ENCODE data around the gene CYP2A7.
"Not testable (repeated sequence)": the region's sequence is repeated elsewhere in the genome, so short reads cannot be mapped to it uniquely, and the experiment has no call there.

CYP2A7 gene, protein sequence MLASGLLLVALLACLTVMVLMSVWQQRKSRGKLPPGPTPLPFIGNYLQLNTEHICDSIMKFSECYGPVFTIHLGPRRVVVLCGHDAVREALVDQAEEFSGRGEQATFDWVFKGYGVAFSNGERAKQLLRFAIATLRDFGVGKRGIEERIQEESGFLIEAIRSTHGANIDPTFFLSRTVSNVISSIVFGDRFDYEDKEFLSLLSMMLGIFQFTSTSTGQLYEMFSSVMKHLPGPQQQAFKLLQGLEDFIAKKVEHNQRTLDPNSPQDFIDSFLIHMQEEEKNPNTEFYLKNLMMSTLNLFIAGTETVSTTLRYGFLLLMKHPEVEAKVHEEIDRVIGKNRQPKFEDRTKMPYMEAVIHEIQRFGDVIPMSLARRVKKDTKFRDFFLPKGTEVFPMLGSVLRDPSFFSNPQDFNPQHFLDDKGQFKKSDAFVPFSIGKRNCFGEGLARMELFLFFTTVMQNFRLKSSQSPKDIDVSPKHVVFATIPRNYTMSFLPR

DNA sequence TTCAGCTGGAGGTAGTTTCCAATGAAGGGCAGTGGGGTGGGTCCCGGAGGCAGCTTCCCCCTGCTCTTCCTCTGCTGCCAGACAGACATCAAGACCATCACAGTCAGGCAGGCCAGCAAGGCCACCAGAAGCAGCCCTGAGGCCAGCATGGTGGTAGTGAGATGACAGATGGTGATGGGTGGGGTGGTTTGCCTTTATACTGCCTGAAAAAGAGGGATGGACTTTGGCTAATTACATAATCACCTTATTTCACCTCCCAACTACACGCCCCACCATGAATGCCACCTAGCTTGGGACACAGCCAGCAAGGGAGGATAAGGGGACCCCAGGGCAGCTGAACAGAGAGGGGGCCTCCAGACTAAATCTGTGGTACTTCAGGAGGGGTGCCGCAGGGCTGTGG lies at the start of gene CYP2A7:
Gene CYP2A7 (minus strand): TSS at position 170 of the 400 bp plus-strand sequence. CDS start 21 bp downstream, at position 149.
- H3K27me3 Mint-ChIP-seq, result peaks cover 20% of the 10 kb centered on the region
- H3K4me1 Mint-ChIP-seq (ENCODE audit: low read depth); H3K9me3 Mint-ChIP-seq (ENCODE audit: low read depth); H3K36me3 Mint-ChIP-seq; H3K27ac Mint-ChIP-seq; H3K4me3 Mint-ChIP-seq: not testable (repeated sequence)

DNA sequence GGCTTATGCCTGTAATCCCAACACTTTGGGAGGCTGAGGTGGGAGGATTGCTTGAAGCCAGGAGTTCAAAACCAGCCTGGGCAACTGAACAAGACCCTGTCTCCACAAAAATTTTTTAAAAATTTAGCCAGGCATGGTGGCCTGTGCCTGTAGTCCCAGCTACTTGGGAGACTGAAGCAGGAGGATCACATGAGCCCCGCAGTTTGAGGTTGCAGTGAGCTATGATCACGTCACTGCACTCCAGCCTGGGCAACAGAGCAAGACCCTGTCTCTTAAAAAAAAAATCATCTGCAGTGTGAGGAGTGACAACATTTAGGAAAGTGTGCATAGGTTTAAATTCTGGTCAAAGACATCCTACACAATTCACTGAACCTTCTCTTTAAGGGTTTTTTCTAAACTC lies 48.8 kb upstream of the CYP2A7 start:
- not testable (repeated sequence) for H3K27me3 Mint-ChIP-seq; H3K36me3 Mint-ChIP-seq; H3K4me3 Mint-ChIP-seq; H3K4me1 Mint-ChIP-seq (ENCODE audit: low read depth); H3K27ac Mint-ChIP-seq; H3K9me3 Mint-ChIP-seq (ENCODE audit: low read depth)

DNA sequence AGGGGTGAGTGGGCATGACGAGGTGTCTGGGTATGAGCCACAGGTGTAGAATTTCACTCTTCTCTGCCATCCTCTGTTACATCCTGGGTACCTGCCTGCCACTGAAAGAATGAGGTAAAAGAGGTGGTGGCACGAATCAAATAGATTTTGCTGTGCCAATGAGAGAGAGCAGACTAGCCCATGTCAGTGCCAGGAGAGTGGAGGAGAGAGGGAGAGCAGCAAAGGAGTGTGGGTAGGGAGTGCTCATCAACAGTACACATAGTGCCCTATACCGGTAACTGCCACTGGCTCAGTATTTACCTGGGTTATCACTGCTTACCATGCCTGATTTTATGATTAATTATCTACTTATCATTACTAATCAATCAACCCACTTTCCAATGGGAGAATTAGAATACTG lies 47.9 kb upstream of the CYP2A7 start:
- H3K27me3 Mint-ChIP-seq; H3K36me3 Mint-ChIP-seq; H3K4me1 Mint-ChIP-seq (ENCODE audit: low read depth); H3K27ac Mint-ChIP-seq; H3K9me3 Mint-ChIP-seq (ENCODE audit: low read depth); H3K4me3 Mint-ChIP-seq: not testable (repeated sequence)

DNA sequence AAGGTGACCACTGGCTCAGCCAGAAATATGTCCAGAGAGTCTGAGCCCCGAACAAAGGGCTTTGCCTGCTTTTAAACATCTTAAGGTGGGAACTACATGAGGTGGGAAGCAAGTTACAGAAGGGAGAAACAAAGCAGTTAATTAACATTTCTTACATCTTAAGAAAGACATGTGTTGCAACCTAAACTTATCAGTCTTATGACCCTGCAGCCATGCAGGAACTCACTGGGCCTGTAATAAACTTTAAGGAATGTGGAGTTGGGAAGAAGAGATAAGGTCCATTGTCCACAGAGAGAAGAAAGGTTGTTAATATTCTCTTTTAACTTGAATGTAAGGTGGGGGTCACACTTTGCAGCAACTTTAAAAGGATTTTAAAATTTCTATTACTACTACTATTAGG lies 46.8 kb upstream of the CYP2A7 start:
- Mint-ChIP-seq H3K9me3 (ENCODE audit: low read depth) (no peaks in the 10 kb centered on the region), H3K36me3 (peaks cover 3% of the 10 kb centered on the region), H3K27ac (no peak overlapping the region), H3K27me3 (peaks cover 1% of the 10 kb centered on the region), H3K4me1 (ENCODE audit: low read depth) (no peaks in the 10 kb centered on the region), H3K4me3 (no peak overlapping the region)

DNA sequence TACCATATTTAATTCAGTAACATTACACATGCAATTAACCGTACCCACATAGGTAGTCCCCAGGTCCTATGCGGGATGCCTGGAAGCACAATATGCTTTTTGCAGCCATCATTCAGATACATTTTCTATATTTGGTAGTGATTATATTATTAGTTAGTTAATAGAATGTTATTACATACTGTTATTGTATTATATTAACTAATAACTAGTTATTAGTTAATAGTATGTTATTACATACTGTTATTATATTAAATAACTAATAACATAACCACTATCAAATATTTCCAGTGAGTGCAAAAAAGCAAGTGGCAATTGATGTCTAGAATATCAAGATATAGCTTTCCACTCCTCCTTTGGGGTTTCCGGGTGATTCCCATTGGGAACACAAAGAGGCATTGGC lies 45.5 kb upstream of the CYP2A7 start:
- H3K9me3 Mint-ChIP-seq (ENCODE audit: low read depth), result no peaks in the 10 kb centered on the region
- no peaks in the 10 kb centered on the region for H3K36me3 Mint-ChIP-seq
- no peaks in the 10 kb centered on the region for H3K4me1 Mint-ChIP-seq (ENCODE audit: low read depth)
- H3K27ac Mint-ChIP-seq, result no peak overlapping the region
- H3K27me3 Mint-ChIP-seq, result peaks cover 1% of the 10 kb centered on the region
- H3K4me3 Mint-ChIP-seq, result no peak overlapping the region

DNA sequence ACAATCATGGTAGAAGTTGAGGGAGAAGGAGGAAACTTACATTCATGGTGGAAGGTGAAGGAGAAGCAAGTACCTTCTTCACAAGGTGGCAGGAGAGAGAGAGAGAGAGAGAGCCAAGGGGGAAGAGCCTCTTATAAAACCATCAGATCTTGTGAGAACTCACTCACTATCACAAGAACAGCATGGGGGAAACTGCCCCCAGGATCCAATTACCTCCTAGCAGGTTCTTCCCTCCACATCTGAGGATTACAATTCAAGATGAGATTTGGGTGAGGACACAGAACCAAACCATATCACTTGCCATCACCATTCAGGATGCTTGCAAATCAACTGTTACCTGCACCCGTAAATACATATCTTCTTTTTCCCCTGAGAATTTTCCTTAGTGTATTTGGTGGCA lies 44.2 kb upstream of the CYP2A7 start:
- not testable (repeated sequence) for H3K27ac Mint-ChIP-seq; H3K9me3 Mint-ChIP-seq (ENCODE audit: low read depth); H3K27me3 Mint-ChIP-seq; H3K36me3 Mint-ChIP-seq; H3K4me1 Mint-ChIP-seq (ENCODE audit: low read depth); H3K4me3 Mint-ChIP-seq

DNA sequence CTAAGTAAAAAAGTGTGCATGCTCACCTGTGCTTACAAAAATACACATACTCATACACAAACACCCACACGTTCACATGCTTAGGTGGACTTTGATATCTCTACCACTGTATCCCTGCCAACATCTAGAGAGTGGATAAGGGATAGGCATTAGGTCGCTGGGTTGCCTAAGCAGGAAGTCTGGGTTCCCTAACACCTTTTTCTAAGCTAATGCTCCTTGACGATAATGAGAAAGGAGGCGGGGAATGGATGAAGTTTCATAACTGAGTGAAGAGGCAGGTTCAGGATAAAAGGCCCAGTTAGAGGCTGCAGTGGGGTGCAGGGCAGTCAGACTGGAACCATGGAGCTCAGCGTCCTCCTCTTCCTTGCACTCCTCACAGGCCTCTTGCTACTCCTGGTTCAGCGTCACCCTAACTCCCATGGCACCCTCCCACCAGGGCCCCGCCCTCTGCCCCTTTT lies 41.9 kb upstream of the CYP2A7 start:
- H3K9me3 Mint-ChIP-seq (ENCODE audit: low read depth), result peaks cover 4% of the 10 kb centered on the region
- H3K4me3 Mint-ChIP-seq, result no peak overlapping the region
- no peak overlapping the region for H3K27ac Mint-ChIP-seq
- no peaks in the 10 kb centered on the region for H3K27me3 Mint-ChIP-seq
- peaks cover 8% of the 10 kb centered on the region for H3K36me3 Mint-ChIP-seq
- H3K4me1 Mint-ChIP-seq (ENCODE audit: low read depth), result no peaks in the 10 kb centered on the region

DNA sequence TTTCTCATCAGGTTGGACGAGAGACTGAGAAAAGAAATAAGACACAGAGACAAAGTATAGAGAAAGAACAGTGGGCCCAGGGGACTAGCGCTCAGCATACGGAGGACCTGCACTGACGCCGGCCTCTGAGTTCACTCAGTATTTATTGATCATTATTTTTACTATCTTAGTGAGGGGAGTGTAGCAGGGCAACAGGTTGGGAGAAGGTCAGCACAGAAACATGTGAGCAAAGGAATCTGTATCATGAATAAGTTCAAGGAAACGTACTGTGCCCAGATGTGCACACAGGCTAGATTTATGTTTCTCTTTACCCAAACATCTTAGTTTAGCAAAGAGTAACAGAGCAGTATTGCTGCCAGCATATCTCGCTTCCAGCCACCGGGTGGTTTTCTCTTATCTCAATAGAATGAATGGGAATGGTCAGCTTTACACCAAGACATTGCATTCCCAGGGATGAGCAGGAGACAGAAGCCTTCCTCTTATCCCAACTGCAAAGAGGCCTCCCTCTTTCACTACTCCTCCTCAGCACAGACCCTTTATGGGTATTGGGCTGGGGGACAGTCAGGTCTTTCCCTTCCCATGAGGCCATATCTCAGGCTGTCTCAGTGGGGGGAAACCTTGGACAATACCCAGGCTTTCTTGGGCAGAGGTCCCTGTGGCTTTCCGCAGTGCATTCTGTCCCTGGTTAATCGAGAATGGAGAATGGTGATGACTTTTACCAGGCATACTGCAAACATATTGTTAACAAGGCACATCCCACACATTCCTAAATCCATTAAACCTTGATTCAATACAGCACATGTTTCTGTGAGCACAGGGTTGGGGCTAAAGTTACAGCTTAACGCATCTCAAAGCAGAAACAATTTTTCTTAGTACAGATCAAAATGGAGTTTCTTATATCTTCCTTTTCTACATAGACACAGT lies 40.5 kb upstream of the CYP2A7 start:
- H3K4me1 Mint-ChIP-seq (ENCODE audit: low read depth); H3K4me3 Mint-ChIP-seq; H3K9me3 Mint-ChIP-seq (ENCODE audit: low read depth); H3K36me3 Mint-ChIP-seq; H3K27ac Mint-ChIP-seq; H3K27me3 Mint-ChIP-seq: not testable (repeated sequence)

DNA sequence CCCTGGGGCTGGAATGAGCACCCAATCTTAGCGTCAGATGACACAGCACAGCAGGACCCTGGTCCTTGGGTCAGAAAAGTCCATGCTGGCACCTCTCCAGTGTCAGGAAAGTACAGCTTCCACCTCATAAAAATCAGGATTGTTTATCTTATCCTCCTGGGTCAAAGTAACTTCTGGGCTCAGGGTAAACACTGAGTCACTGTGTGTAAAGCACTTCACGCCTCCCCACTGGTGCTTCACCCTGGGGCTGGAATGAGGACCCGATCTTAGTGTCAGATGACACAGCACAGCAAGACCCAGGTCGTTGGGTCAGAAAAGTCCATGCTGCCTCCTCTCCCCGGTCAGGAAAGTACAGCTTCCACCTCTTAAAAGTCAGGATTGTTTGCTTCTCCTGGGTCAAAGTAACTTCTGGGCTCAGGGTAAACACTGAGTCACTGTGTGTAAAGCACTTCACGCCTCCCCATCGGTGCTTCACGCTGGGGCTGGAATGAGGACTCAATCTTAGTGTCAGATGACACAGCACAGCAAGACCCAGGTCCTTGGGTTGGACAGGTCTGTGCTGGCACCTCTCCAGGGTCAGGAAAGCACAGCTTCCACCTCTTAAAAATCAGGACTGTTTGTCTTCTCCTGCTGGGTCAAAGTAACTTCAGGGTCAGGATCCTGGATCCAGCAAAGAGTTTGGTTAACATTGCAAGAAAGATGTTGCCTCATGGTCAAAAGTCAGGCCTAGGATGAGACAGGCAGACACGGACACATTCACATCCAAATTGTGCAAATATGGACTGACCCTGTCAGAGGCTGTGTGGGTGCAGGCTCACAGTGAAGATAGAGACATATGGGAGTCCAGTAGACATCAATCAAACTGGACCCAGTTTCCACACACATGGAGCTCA lies 39.2 kb upstream of the CYP2A7 start:
- Mint-ChIP-seq H3K4me3 (no peak overlapping the region), H3K9me3 (ENCODE audit: low read depth) (peaks cover 4% of the 10 kb centered on the region), H3K27me3 (no peaks in the 10 kb centered on the region), H3K36me3 (peaks cover 10% of the 10 kb centered on the region), H3K27ac (no peak overlapping the region), H3K4me1 (ENCODE audit: low read depth) (no peaks in the 10 kb centered on the region)

DNA sequence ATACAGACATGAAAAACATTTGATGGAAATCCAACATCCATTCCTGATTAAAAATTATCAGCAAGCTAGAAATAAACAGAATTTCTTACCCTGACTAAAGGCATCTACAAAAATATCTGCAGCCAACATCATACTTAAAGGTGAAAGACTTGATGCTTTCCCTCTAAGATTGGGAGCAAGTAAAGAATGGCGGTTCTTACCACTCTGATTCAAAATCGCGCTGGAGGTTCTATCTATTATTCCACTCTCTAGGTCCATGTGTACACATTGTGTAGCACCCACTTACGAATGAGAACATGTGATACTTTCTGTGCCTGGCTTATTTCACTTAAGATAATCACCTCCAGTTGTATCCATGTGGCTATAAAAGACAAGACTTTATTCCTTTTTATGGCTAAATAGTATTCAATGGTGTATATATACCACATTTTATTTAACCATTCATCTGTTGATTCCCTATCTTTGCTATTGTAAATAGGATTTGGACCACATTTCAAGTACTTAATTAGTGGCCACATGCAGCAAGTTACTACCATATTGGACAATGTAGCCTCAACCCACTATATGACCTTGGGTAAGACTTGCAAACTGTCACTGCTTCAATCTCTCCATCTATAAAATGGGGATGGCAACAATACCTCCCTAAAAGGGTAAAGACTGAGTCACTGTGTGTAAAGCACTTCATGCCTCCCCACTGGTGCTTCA lies 38.4 kb upstream of the CYP2A7 start:
- H3K36me3 Mint-ChIP-seq, result peaks cover 10% of the 10 kb centered on the region
- no peaks in the 10 kb centered on the region for H3K4me1 Mint-ChIP-seq (ENCODE audit: low read depth)
- no peak overlapping the region for H3K4me3 Mint-ChIP-seq
- H3K9me3 Mint-ChIP-seq (ENCODE audit: low read depth), result peaks cover 8% of the 10 kb centered on the region
- H3K27me3 Mint-ChIP-seq, result no peaks in the 10 kb centered on the region
- H3K27ac Mint-ChIP-seq, result no peak overlapping the region

DNA sequence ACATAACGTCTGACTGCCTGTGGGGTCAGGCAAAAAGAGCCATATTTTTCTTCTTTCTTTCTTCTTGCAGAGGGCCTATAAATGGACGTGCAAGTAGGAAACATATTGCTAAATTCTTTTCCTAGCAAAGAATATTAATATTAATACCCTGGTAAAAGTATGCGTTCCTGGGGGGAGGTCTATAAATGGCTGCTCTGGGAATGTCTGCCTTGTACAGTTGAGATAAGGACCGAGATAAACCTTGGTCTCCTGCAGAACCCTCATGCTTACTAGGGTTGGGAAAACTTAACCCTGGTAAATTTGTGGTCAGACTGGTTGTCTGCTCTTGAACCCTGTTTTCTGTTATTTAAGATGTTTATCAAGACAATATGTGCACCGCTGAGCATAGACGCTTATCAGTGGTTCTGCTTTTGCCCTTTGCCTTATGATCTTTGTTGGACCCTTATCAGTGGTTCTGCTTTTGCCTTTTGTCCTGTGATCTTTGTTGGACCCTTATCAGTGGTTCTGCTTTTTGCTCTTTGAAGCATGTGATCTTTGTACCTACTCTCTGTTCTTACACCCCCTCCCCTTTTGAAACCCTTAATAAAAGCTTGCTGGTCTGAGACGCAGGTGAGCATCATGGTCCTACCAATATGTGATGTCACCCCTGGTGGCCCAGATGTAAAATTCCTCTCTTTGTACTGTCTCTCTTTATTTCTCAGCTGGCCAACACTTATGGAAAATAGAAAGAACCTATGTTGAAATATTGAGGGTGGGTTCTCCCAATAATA lies 37.7 kb upstream of the CYP2A7 start:
- H3K9me3 Mint-ChIP-seq (ENCODE audit: low read depth), result peaks cover 11% of the 10 kb centered on the region
- H3K27me3 Mint-ChIP-seq; H3K4me1 Mint-ChIP-seq (ENCODE audit: low read depth); H3K36me3 Mint-ChIP-seq; H3K27ac Mint-ChIP-seq; H3K4me3 Mint-ChIP-seq: not testable (repeated sequence)

DNA sequence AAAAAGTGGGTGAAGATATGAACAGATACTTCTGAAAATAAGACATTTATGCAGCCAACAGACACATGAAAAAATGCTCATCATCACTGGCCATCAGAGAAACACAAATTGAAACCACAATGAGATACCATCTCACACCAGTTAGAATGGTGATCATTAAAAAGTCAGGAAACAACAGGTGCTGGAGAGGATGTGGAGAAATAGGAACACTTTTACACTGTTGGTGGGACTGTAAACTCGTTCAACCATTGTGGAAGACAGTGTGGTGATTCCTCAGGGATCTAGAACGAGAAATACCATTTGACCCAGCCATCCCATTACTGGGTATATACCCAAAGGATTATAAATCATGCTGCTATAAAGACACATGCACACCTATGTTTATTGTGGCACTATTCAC lies 36.3 kb upstream of the CYP2A7 start:
- not testable (repeated sequence) for H3K27me3 Mint-ChIP-seq; H3K4me3 Mint-ChIP-seq; H3K27ac Mint-ChIP-seq; H3K4me1 Mint-ChIP-seq (ENCODE audit: low read depth)
- H3K36me3 Mint-ChIP-seq, result peaks cover 13% of the 10 kb centered on the region
- H3K9me3 Mint-ChIP-seq (ENCODE audit: low read depth), result peaks cover 19% of the 10 kb centered on the region

DNA sequence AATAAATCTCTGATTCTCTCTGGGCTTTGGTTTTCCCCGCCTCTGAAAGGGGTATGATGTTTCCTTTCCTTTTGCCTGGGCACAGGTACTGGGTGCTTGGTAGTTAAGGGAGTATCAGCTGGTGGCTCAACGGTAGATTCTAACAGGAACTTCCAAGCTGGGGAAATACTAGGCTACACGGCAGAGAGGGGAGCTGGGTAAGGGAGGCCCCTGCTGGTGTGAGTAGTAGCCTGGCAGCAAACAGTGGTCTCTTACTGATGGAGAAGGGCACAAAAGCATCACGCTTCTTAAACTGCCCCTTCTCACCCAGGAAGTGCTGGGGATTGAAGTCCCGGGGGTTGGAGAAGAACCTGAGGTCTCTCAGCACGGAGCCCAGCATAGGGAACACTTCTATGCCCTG lies 26.9 kb upstream of the CYP2A7 start:
- Mint-ChIP-seq H3K27ac (peak overlapping the region; percentile 10), H3K4me1 (ENCODE audit: low read depth) (peaks cover 16% of the 10 kb centered on the region), H3K4me3 (peak overlapping the region; percentile 84)

More for the DNA sequence above, 26.9 kb upstream of the CYP2A7 start:
- H3K27me3 Mint-ChIP-seq, result no peaks in the 10 kb centered on the region
- peaks cover 9% of the 10 kb centered on the region for H3K36me3 Mint-ChIP-seq
- H3K9me3 Mint-ChIP-seq (ENCODE audit: low read depth), result peaks cover 4% of the 10 kb centered on the region
